ENCODE results near the gene RFFL.

Gene RFFL

DNA sequence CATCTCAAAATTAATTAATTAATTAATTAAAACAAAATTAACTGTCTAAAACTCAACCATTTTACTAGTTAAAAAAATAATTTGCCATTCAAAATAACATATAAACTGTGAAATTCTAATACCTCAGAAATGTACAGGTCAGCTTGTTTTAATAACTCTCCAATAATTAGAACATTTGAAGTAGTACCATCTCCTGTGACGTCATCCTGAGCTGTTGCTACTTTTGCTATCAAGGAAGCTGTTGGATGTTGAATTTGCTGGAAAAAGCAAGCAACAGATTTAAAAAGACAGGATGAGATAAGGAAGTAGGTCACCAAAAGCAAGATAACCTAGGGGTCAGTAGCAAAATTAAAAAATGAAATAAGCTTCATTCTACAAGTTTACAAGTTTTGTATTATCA, 105.1 kb downstream of the RFFL start:
- DNase-seq = no peak

All from activated effector memory CD4-positive, alpha-beta T cell treated with anti-CD3 and anti-CD28 coated beads, Interleukin-2, amount 50 U/mL, for 16 hours (primary cell).